Stimulated activated naive CD4-positive, alpha-beta T cell treated with Interleukin-2 at 50 U/mL for 16 hours (primary cell): ENCODE data around the gene DRC7.
"Not testable (repeated sequence)": the region's sequence is repeated elsewhere in the genome, so short reads cannot be mapped to it uniquely, and the experiment has no call there.

ENCODE experiments used
- DNase-seq: peaks from one replicate; lab custom pipeline; 2025; lab: John Stamatoyannopoulos, UW

Gene DRC7

GRCh38 chr16:57713596-57713995, 19.0 kb downstream of the DRC7 start:
- no peak for DNase-seq

- no peak for DNase-seq
These were observed 19.4 kb downstream of the DRC7 start for GRCh38 chr16:57714047-57714446.

GRCh38 chr16:57720142-57720575, 25.6 kb downstream of the DRC7 start:
- DNase-seq = peak; percentile 16

- DNase-seq = no peak
These were observed 27.0 kb downstream of the DRC7 start for GRCh38 chr16:57721356-57722209.

GRCh38 chr16:57722210-57722499, 27.5 kb downstream of the DRC7 start:
- no peak for DNase-seq

- DNase-seq = no peak
These were observed 28.0 kb downstream of the DRC7 start for GRCh38 chr16:57722651-57723050.

- no peak for DNase-seq
These were observed 28.6 kb downstream of the DRC7 start for GRCh38 chr16:57723170-57723569.

- no peak for DNase-seq
These were observed 29.9 kb downstream of the DRC7 start for GRCh38 chr16:57724531-57724930.

GRCh38 chr16:57725151-57725550, 30.5 kb downstream of the DRC7 start:
- DNase-seq = no peak

- no peak for DNase-seq
These were observed 30.9 kb downstream of the DRC7 start for GRCh38 chr16:57725554-57725953.

GRCh38 chr16:57725976-57726375, 31.4 kb downstream of the DRC7 start:
- DNase-seq = no peak

- no peak for DNase-seq
These were observed 31.9 kb downstream of the DRC7 start for GRCh38 chr16:57726433-57726947.

- no peak for DNase-seq
These were observed 33.0 kb downstream of the DRC7 start for GRCh38 chr16:57727610-57728009.

GRCh38 chr16:57728336-57729181, 34.0 kb downstream of the DRC7 start:
- peak; percentile 12 for DNase-seq

- DNase-seq = no peak
These were observed 34.5 kb downstream of the DRC7 start for GRCh38 chr16:57729182-57729484.

GRCh38 chr16:57729852-57730251, 35.2 kb downstream of the DRC7 start:
- DNase-seq = not testable (repeated sequence)

GRCh38 chr16:57730771-57731730, 36.4 kb downstream of the DRC7 start:
- no peak for DNase-seq

- no peak for DNase-seq
These were observed 37.4 kb downstream of the DRC7 start for GRCh38 chr16:57732037-57732436.

- no peak for DNase-seq
These were observed 38.1 kb downstream of the DRC7 start for GRCh38 chr16:57732714-57733113.

- no peak for DNase-seq
These were observed 39.8 kb downstream of the DRC7 start for GRCh38 chr16:57734308-57734924.

- peak; percentile 99 for DNase-seq
These were observed 40.5 kb downstream of the DRC7 start for GRCh38 chr16:57734925-57735754.
